Osteoblast (primary cell): ENCODE results near the gene UPK2. TPM values are rescaled to one million over a fixed set of nuclear protein-coding genes. Genes with fewer than 3 reads are reported as not detected.

Experiments
- DNase-seq: peaks from one replicate; pipeline ENCODE4 v3.0.0; 2011; ENCODE audit warnings: low spot score, mixed read lengths; ENCODE audit not compliant: insufficient read length; ENCODE audit errors: missing footprints
- H2AFZ ChIP-seq: 2 replicates; pipeline ENCODE4 v1.6.0; 2011; ENCODE audit warnings: mild to moderate bottlenecking, low read length
- H3K27ac ChIP-seq: 2 replicates; pipeline ENCODE4 v1.5.1; 2011; ENCODE audit warnings: mild to moderate bottlenecking, low read depth, low read length, moderate library complexity
- H3K27me3 ChIP-seq: 2 replicates; pipeline ENCODE4 v1.6.0; 2012; ENCODE audit warnings: mild to moderate bottlenecking, control low read depth, inconsistent platforms, low read length, moderate library complexity; ENCODE audit not compliant: insufficient read depth
- H3K36me3 ChIP-seq: 2 replicates; pipeline ENCODE4 v1.5.1; 2011; ENCODE audit warnings: mild to moderate bottlenecking, low read length, control low read depth, moderate library complexity; ENCODE audit not compliant: insufficient read depth
- H3K4me1 ChIP-seq: 2 replicates; pipeline ENCODE4 v1.5.1; 2011; ENCODE audit warnings: mild to moderate bottlenecking, low read length, control low read depth, moderate library complexity; ENCODE audit not compliant: insufficient read depth
- H3K4me2 ChIP-seq: 2 replicates; pipeline ENCODE4 v1.6.0; 2011; ENCODE audit warnings: mild to moderate bottlenecking, low read length; ENCODE audit not compliant: insufficient read depth
- H3K4me3 ChIP-seq: fragments of 200-600 bp; sonication (generic); 3 replicates; pipeline ENCODE4 v1.5.1; 2012; ENCODE audit warnings: mild to moderate bottlenecking, low read length, inconsistent platforms; ENCODE audit not compliant: insufficient read depth
- H3K79me2 ChIP-seq: 2 replicates; pipeline ENCODE4 v1.6.0; 2012; ENCODE audit warnings: mild to moderate bottlenecking, low read length, control low read depth, inconsistent platforms; ENCODE audit not compliant: insufficient read depth
- H3K9me3 ChIP-seq: 2 replicates; pipeline ENCODE4 v1.5.1; 2011; ENCODE audit warnings: low read depth, low read length, control low read depth
- H4K20me1 ChIP-seq: 2 replicates; pipeline ENCODE4 v1.6.0; 2012; ENCODE audit warnings: mild to moderate bottlenecking, low read length, control low read depth; ENCODE audit not compliant: insufficient read depth
- total RNA-seq: library from RNA; depleted of rRNA; stranded (reverse); fragments of >200 nt; gene quantifications from 2 replicates; pipeline ENCODE4 v1.2.3, GENCODE V29; 2012
- TF ChIP-seq, protein P1 (sequence below): IDR thresholded peaks from 2 replicates; pipeline ENCODE4 v1.5.1; 2011; ENCODE audit warnings: mild to moderate bottlenecking, low read depth, low read length, moderate library complexity; ENCODE audit errors: extremely low read depth

UPK2 gene
- total RNA-seq, 1 donor: not detected

GRCh38 chr11:118924591-118925585, 31.2 kb upstream of the UPK2 start:
- H3K27ac ChIP-seq: peak overlapping the region; percentile 92
- H3K4me1 ChIP-seq: peaks cover 59% of the 10 kb centered on the region
- H3K27me3 ChIP-seq: no peaks in the 10 kb centered on the region
- H3K36me3 ChIP-seq: no peaks in the 10 kb centered on the region
- peak; percentile 97 for DNase-seq
- no peak overlapping the region for H2AFZ ChIP-seq
- peaks cover 55% of the 10 kb centered on the region for H3K79me2 ChIP-seq
- H3K9me3 ChIP-seq: no peaks in the 10 kb centered on the region
- H4K20me1 ChIP-seq: peaks cover 50% of the 10 kb centered on the region
- H3K4me3 ChIP-seq: peak overlapping the region; percentile 99
- peak overlapping the region; percentile 97 for H3K4me2 ChIP-seq
- TF ChIP-seq, protein P1, sequence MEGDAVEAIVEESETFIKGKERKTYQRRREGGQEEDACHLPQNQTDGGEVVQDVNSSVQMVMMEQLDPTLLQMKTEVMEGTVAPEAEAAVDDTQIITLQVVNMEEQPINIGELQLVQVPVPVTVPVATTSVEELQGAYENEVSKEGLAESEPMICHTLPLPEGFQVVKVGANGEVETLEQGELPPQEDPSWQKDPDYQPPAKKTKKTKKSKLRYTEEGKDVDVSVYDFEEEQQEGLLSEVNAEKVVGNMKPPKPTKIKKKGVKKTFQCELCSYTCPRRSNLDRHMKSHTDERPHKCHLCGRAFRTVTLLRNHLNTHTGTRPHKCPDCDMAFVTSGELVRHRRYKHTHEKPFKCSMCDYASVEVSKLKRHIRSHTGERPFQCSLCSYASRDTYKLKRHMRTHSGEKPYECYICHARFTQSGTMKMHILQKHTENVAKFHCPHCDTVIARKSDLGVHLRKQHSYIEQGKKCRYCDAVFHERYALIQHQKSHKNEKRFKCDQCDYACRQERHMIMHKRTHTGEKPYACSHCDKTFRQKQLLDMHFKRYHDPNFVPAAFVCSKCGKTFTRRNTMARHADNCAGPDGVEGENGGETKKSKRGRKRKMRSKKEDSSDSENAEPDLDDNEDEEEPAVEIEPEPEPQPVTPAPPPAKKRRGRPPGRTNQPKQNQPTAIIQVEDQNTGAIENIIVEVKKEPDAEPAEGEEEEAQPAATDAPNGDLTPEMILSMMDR: no peak

DNA sequence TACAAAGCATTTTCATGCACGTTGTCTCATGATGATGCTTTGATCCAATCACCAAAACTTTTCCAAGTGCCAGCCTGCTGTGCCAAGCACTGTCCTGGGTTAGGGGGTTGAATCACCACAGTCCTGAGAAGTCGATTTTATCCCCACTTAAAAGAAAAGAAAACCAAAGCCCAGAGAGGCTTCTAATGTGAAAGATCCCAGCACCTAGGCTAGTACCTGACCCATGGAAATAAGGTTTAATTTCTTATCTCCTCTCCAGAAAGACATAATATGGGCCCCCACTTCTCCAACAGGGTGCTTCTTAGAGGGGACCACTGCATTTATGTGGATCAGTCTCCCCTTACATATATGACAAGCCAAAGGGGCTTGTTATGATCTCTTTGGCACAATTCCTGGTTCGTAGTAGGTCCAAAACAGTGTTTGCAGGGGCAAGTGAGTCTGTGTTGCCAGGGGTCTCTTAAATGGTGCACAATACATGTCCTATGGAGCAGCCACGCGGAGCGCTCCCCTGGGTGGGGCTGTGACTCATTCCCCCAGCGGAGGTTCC, 28.5 kb upstream of the UPK2 start:
- peaks cover 8% of the 10 kb centered on the region for H3K27me3 ChIP-seq
- no peaks in the 10 kb centered on the region for H3K36me3 ChIP-seq
- H3K4me3 ChIP-seq: peak overlapping the region; percentile 71
- peak; percentile 68 for DNase-seq
- peaks cover 39% of the 10 kb centered on the region for H3K4me1 ChIP-seq
- H4K20me1 ChIP-seq: peaks cover 24% of the 10 kb centered on the region
- no peak overlapping the region for H3K27ac ChIP-seq
- no peaks in the 10 kb centered on the region for H3K9me3 ChIP-seq
- peaks cover 28% of the 10 kb centered on the region for H3K79me2 ChIP-seq
- TF ChIP-seq, protein P1: no peak
- H3K4me2 ChIP-seq: peak overlapping the region; percentile 80
- no peak overlapping the region for H2AFZ ChIP-seq

DNA sequence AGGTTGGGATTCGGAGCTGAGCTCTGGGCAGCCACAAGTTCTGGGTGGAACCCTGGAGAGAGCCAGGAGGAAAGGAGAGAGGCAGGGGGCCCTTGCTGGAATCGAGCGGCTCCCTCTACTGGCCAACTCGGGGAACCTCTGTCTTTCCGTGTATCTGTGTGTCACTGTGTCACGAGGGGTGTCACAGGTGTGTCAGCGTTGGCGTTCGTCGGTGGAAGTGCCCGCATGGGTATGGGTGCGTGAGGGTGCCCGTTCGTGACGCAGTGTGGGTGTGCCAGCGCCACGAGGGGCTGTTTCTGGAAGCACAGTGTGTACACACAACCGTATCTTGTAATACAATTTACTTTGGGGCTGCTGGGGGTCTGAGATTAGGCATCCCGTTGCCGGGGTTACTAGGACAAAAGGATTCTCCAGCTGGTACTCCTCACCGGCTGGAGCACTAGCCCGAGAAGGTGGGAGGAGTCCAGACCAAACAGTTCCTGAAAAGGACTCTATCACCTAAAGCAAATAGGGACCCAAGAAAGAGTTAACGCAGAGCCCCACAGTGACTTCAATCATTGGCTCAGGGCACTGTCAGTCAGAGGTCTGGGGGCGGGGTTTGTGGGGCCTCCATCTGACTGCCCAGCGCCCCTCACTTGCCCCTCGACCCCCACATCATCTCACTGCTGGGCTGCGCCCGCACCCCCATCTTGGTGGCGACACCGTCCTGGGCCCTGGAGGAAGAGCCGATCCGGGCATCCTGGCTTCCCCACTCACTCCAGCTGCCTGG, 27.8 kb upstream of the UPK2 start:
- no peaks in the 10 kb centered on the region for H3K36me3 ChIP-seq
- H3K27me3 ChIP-seq: peaks cover 8% of the 10 kb centered on the region
- H3K4me2 ChIP-seq: peak overlapping the region; percentile 80
- peaks cover 21% of the 10 kb centered on the region for H3K79me2 ChIP-seq
- H3K4me3 ChIP-seq: peak overlapping the region; percentile 71
- H3K4me1 ChIP-seq: peaks cover 32% of the 10 kb centered on the region
- TF ChIP-seq, protein P1: peak; percentile 95
- peaks cover 18% of the 10 kb centered on the region for H4K20me1 ChIP-seq
- peak overlapping the region; percentile 45 for H2AFZ ChIP-seq
- H3K27ac ChIP-seq: peak overlapping the region; percentile 47
- DNase-seq: peak; percentile 99
- no peaks in the 10 kb centered on the region for H3K9me3 ChIP-seq
